Epithelial cell of prostate (primary cell): ENCODE measurements around the gene CAPS.

Experiments
- DNase-seq: peaks from one replicate; pipeline ENCODE4 v3.0.0-alpha.2; 2011; ENCODE audit warnings: low read depth, low spot score
- H3K27ac ChIP-seq: fragments of 450-650 bp; 2 replicates; pipeline ENCODE4 v1.5.1; 2017; ENCODE audit warnings: mild to moderate bottlenecking

Gene CAPS

DNA sequence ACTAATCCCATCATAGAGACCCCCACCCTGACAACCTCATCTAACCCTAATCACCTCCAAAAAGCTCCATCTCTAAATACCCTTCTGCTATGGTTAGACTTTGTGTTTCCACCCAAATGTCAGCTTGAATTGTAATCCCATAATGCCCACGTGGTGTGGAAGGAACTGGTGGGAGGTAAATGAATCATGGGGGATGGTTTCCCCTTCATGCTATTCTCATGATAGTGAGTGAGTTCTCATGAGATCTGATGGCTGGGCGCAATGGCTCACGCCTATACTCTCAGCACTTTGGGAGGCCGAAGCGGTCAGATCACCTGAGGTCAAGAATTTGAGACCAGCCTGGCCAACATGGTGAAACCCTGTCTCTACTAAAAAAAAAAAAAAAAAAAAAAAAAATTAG is 6.8 kb upstream of the CAPS start:
- DNase-seq = no peak
- no peak overlapping the region for H3K27ac ChIP-seq

DNA sequence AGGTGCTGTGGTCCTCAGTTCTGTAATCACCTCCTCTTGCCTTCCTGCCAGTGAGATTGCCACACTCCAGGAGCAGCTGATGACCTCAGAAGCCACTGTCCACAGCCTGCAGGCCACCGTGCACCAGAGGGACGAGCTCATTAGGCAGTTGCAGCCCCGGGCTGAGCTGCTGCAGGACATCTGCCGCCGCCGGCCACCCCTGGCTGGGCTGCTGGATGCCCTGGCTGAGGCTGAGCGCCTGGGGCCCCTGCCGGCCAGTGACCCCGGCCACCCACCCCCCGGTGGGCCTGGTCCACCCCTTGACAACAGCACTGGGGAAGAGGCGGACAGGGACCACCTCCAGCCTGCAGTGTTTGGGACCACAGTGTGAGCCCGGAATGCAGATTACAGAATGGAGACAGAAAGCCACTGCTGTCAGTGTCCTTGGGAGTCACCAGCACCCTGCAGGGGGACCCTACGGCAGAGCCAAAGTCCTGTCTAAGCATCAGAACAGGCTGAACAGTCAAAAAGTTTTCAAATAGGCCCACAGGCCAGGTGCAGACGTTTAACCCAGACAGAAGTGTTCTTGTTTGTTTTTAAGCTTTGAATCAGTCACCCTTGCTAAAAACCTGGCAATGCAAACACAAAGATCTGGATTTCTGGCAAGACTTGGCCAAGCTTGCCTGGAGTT is 5.1 kb upstream of the CAPS start:
- peak overlapping the region; percentile 60 for H3K27ac ChIP-seq
- no peak for DNase-seq

DNA sequence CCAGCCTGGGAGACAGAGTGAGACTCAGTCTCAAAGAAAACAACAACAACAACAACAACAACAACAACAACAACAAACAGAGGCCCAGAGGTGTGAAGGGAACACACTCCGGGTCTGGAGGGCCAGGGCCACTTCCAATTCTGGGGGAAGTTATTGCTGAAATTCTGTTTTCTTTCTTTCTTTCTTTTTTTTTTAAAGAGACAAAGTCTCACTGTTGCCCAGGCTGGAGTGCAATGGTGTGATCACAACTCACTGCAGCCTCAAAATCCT is 3.5 kb upstream of the CAPS start:
- H3K27ac ChIP-seq = peak overlapping the region; percentile 60
- DNase-seq = no peak

DNA sequence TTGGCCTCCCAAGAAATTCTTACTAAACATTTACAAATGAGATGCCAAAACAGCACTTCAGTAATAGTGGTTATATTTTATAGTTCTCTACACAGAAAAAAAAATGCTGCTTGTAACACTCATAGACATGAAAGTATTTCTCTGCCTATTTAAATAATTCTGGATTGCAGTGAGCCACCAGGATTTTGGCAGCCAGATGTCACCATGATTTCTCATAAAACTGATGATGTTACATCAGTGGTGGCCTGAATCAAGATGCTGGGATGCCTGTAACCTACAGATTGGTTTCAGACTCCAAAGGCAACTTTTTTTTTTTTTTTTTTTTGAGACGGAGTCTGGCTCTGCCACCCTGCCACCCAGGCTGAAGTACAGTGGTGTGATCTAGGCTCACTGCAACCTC is 2.7 kb upstream of the CAPS start:
- no peak for DNase-seq
- H3K27ac ChIP-seq = no peak overlapping the region

DNA sequence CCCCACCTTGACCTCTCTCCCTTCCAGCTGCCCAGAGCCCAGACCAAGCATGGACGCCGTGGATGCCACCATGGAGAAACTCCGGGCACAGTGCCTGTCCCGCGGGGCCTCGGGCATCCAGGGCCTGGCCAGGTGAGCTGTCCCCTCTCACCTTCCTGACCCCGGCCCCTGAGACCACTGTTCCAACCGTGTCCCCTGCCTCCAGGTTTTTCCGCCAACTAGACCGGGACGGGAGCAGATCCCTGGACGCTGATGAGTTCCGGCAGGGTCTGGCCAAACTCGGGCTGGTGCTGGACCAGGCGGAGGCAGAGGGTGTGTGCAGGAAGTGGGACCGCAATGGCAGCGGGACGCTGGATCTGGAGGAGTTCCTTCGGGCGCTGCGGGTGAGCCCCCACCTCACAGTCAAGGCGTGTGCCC is 312 bp downstream of the CAPS start:
- H3K27ac ChIP-seq = no peak overlapping the region
- no peak for DNase-seq

DNA sequence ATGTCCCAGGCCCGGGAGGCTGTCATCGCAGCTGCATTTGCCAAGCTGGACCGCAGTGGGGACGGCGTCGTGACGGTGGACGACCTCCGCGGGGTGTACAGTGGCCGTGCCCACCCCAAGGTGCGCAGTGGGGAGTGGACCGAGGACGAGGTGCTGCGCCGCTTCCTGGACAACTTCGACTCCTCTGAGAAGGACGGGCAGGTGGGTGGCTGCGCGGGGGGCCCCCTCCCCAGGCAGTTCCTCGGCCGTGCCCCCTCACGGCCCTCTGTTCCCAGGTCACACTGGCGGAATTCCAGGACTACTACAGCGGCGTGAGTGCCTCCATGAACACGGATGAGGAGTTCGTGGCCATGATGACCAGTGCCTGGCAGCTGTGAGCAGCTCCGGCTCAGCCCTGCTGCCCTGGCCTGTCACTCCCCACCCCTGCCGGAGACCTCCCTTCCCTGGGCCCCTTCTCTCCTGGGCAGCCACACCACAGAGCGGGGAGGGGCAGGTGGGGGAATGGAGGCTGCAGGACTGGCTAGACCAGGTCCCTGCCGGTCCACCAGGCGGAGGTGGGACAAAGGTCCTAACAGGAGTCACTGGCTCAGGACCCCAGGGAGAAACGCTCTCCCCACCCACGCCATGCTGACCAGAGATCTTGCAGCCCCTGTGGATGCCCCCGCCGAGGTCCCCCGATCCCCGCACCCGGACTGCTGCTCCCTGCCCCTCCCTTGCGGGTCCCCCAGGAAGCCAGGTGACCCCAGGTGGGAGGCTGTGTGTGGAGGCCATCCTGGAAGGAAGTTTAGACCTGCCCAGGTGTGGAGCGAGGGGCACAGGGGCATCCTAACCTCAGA is 1.1 kb downstream of the CAPS start:
- no peak for DNase-seq
- H3K27ac ChIP-seq = no peak overlapping the region

DNA sequence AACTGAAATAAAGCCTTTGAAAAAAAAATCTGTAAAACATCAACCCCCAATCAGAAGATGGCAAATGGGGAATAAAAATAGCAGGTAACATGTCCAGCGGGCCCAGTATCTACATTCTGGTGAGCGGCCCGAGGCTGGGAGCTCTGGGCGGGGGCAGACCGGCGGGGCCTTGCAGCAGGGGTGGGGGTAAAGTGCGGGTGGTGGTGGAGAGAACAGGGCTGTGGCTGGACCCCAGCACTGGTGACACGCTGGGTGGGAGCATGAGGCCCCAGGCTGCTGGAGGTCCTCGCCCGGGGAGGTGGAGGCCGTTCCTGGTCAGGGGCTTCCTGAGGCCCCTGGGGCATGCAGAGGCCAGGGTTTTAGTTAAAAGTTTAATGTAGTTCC is 1.7 kb downstream of the CAPS start:
- no peak for DNase-seq
- no peak overlapping the region for H3K27ac ChIP-seq

DNA sequence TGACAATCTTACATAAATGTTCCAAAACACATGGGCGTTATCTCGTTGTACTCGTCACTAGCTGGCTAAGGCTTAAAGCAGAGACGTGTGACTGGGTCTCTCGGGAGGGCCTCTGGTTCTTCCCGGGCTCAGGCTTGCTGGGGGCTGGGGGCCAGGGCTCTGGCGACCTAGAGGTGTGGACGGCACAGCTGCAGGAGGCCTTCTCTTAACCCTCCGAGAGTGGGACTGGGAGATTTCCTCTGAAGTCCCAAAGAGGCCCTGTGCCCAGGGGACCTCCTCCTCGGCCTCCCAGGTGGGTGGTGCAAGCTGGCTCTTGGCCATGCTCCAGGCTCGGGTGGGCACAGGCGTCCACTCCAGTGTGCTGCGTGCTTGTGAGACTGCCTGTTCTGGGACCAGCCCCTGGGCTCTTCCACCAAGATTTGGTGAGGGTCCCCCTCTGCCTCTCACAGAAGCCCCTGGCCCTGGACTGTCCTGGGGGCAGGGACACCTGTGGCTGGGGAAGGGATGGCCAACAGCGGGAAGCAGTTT is 2.2 kb downstream of the CAPS start:
- no peak overlapping the region for H3K27ac ChIP-seq
- DNase-seq = no peak

DNA sequence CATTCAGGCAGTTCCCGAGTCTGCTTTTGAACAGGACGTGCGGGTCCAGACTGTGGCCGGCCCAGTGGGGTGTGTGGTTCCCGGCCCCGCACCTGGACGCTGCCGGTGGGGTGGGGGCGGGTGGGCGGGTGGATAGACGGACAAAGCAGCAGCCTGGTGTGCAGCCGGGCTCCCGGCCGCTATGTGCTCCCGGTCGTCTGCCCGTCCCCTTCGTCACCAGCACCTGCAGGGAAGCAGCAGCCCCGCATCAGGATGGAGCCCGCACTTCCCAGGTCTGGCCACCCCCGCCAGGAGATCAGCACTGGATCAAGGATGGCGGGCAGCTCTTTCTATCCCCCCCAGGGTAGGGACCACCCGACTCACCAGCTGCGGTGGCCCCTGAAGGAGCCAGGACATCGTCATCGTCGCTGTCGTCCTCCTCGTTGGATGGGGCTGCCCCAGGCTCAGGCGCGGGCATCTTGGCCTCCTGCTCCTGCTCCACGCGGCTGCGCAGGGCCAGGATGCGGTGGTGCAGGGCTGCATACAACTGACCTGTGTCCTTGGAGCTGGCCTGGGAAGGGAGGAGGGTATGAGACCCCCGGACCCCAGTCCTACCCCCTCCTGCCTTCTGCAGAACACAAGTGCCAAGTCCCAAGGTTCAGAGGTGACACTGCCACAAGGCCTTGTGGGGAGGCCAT is 3.5 kb downstream of the CAPS start:
- H3K27ac ChIP-seq = no peak overlapping the region
- no peak for DNase-seq

DNA sequence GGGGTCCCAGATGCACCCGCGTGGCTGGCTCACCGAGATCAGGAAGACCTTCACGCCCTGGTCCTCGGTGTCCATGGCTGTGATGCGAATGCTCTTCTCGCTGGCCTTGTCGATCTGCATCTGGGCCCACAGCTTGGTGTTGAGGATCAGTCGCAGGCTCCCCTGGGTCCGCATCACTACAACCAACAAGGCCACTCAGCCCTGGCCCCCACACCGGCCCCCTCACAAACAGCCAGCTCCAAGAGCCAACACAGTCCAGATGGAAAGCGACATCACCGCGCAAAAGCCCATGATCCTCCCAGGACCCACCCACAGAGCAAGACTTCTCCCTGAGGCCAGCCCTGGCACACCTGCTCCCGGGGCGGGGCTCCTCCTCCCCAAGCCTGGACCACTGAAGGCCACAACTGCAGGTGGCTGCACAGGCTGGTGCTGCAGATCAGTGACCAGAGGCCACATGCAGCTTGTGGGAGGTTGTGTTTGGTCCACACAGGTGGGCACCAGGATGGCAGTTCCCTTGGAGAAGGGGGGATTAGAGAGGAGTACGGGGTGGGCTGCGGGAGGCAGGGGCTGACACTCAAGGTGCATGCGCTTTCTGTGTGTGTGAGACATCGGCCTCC is 4.5 kb downstream of the CAPS start:
- DNase-seq = no peak
- H3K27ac ChIP-seq = no peak overlapping the region

DNA sequence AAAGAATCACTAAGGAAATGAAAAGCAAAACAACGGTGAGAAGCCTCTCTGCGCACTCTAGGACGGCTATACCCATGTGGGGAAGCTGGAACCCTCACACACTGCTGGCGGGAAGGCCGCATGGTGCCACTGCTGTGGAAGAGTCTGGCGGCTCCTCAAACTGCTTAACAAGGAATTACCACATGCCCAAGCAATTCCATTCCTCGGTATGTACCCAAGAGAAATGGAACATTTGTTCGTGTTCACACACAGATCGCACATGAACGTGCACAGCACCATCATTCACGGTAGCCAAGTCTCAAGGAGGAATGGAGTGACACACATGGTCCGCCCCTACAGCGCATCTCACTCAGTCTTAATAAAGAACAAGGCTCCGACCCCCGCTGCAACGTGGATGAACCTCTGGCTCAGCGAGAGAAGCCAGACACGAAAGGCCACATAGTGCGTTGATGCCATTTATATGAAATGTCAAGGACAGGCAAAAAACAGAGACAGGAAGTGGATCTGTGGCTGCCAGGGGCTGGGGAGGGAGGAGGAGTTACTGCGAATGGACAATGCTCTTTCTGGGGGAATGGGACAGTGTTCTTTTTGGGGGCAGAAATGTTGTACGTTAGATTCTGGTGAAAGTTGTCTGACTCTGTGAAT is 7.6 kb downstream of the CAPS start:
- H3K27ac ChIP-seq = no peak overlapping the region
- no peak for DNase-seq

DNA sequence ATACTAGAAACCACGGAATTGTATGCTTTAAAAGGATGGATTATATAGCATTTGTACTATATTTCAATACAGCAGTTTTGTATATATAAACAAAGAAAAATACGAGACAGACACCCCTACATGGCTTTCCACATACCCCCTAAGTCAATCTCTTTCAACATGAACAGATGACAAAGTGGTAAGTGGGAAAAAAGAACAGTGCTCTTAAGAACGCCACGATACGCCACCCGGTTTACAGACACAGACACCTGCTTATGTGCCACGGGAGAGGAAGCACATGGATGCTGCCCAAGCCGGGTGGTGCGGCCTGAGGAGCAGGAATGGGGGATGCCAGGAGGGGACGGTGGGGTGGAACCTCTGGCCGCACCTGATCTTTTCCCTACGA is 8.1 kb downstream of the CAPS start:
- no peak overlapping the region for H3K27ac ChIP-seq
- no peak for DNase-seq

DNA sequence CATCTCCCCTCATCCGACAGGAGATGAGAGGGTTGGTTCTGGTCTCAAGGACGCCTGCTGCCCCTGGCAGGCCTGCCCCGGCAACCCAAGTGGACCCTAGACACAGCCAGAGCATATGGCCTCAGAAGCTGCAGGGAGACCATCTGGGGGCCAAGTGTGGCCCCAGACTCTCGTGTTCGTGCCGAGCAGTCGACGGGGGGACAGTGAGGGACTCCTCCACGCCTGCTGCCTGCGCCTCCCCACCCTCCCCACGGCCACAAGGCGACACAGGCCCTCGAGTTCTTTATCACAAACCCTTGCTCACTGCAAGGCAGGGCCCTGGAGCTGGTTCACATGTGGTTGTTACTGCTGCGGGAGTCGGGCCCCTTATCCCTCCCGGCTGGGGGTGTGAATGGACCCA is 9.3 kb downstream of the CAPS start:
- no peak for DNase-seq
- no peak overlapping the region for H3K27ac ChIP-seq

DNA sequence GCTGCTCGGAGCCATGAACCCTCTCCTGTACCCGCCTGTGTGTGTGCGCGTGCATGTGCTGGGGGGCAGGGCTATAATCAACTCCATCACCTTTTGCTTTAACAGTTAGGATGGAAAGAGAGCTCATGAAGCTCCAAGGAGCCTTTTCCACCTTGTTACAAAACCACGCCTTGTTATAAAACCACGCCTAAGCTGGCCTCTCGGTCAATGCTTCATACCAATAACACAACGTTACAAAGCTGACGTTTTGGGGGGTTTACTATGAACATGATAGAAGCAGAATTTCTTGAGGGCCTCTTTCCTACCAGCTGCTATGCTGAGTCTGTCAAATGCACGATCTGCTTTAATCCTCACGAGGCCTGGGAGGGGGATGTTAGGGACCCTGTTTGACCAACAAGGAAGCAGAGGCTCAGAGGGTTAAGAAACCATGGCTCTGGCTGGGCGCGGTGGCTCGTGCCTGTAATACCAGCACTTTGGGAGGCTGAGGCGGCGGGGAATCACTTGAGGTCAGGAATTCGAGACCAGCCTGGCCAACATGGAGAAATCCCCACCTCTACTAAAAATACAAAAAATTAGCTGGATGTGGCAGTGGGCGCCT is 11.9 kb downstream of the CAPS start:
- no peak overlapping the region for H3K27ac ChIP-seq
- no peak for DNase-seq

DNA sequence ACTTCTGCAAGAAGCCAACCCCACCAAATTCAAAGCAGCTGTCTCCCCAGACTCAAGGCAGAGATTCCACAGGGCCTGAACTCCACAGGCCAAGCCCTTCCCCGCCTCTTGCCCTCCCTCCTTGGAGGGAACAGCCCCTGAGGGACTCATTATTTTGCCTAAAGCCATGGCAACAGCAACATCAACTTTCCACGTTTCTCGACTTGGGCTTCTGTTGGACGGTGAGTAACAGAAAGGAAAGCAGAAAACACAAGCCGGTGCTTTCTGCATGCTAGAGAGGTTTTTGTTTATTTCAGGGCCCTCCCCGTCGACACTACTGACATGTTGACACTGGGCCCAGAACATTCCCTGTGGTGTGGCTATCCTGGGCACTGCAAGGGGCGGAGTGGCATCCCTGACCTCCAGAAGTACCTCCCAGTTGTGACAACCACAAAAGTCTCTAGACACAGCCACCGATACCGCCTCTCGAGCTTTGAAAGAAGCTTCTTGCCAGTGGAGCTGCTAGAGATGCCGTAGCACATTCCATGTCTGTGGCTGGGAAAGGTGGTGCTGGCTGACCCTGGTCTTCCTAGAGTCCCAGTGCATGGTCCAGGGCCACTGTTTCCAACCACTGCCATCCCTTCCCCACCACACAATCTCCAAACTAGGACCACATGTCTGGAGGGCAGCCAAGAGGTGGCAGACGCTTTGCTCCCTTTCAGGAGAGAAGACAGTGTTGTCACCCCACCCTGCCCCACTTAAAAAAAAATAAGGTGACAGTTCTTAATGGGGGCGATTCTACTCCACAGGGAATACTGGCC is 12.8 kb downstream of the CAPS start:
- H3K27ac ChIP-seq = no peak overlapping the region
- no peak for DNase-seq

DNA sequence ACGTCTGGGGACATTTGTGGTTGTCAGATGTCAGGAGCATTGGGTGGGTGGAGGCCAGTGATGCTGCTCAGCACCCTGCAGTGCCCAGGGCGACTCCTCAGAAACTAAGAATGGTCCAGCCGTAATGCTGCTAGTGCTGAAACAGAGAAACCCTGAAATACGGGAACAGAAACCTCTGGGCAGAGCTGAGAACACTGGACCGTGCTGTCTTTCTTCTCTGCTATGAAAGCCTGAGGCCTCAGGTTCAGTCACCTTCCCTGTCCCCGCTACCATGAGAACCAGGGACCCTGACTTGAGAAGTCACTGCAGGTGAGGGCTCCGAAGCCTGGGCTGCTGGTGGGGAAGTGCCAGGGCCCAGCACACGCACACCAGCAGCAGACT is 13.4 kb downstream of the CAPS start:
- no peak for DNase-seq
- H3K27ac ChIP-seq = no peak overlapping the region

DNA sequence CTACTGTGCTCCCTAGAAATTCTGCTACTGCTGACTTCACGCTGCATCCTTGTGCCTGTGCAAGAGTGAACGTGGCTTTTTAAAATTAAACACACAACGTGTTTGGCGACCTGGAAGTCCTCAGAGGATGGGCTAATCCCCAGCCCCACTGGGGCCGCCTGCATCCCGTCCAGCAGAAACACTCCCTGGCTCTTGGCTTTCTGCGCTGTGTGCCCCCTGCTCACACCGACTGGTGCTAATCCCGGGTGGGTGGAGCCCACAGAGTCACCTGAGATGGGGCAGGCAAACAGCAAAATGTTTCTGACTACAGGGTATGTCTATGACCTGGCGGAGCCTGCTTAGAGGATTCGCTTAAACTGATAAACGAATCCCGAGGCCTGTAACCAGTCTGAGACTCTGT is 15.1 kb downstream of the CAPS start:
- no peak for DNase-seq
- H3K27ac ChIP-seq = no peak overlapping the region

DNA sequence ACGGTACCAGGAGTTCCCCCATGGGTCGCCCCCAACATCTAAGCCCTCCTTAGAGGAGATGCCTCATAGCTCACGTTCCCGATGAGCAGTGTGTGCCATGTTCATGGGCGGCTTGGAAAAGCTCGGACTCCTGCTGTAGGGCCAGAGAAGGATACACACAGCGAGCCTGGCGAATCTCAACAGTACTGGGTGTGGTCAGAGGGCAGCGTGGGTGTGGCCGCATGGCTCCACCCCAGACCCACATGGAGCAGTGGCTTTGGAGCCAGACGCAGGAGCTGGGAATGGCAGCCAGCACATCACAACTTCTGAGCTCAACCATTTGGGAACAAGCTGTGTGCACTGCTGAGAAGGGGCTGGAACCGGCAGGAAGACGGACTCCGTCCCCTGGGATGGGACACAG is 15.6 kb downstream of the CAPS start:
- no peak for DNase-seq
- H3K27ac ChIP-seq = no peak overlapping the region

DNA sequence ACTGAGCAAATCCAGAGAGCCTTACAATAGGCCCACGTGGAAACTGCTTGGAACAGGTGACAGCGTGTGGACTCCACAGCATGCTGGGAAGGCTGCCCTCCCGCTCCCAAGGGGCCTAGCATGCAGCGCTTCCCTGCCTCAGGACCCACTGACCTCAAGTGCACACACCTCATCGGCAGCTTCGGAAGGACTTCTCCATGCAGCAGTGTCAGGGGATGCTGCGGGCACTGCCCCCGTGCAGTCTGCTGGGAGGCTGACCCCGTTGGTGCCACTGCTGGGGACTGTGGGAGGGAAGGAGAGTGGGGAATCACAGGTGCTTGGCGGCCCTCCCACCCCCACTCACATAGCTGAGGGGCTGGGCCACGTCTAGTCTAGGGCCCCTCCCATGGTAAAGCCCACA is 17.2 kb downstream of the CAPS start:
- H3K27ac ChIP-seq = no peak overlapping the region
- DNase-seq = no peak

DNA sequence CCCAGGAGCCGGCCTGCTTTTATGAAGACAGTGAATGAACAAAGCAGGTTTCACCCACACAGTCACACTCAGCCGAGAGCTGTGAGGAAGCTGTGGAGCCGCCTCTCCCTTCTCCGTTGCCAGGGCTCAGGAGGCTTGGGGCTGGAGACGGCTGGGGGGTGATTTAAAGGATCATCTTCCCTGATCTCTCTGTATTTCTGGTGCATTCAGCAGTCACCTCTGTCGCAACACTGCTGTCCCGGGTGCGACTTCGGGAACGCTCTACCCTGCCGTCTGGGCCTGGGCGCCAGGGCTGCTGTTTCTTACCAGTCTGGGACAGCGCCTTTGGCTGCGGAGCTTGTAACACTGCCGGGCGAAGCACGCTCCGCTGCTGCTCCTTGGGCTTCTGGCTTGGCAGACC is 18.1 kb downstream of the CAPS start:
- no peak overlapping the region for H3K27ac ChIP-seq
- DNase-seq = no peak
